Stimulated activated CD4-positive, alpha-beta T cell treated with anti-CD3 and anti-CD28 coated beads, Interleukin-12 subunit alpha, Interleukin-12 subunit beta, amount 100 ng/mL, for 24 hours (primary cell): Measurements from ENCODE around the gene COX17.

Experiments used
- DNase-seq, 2 experiments: peaks; one replicate each; pipeline ENCODE4 v3.0.0-alpha.2; 2020; ENCODE audit warnings: low read depth in 2 of 2

The COX17 gene

DNA sequence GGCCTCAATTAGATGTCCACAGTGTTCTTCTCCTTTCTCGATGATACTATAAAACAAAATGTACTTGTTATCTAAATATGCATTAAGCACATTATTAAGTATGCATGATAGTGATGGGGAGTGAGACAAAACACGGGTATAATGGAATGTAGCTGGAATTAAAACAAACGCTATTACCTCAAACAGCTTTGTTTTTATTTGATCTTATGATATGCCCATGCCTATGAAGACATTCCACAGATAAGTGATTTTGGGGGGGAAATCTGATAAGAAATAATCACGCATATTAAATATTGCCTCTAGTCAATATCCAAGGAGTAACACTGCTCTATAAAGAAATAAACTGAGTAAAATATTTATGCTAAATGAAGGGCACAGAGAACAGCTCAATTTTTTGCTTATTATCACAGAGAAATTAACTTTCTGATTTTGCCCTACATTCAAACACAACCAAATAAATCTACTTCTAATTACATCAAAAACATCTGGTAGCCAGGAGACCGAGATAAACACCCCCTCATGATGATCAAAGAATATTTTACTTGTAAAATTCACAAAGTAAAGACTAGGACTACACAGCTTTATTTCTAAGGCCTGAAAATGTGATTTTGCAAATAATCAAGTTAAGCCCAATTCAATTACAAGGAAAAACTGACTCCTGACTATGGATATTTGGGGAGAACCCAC is 1.9 kb downstream of the COX17 start:
- DNase-seq: no peak

DNA sequence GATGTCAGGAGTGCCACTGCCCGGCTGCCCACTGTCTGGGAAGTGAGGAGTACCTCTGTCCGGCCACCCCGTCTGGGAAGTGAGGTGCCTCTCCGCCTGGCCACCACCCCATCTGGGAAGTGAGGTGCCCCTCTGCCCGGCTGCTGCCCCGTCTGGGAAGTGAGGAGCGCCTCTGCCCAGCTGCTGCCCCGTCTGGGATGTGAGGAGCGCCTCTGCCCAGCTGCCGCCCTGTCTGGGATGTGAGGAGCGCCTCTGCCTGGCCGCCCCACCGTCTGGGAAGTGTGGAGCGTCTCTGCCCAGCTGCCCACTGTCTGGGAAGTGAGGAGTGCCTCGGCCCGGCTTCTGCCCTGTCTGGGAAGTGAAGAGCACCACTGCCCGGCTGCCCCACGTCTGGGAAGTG is 3.3 kb downstream of the COX17 start:
- DNase-seq: no peak

DNA sequence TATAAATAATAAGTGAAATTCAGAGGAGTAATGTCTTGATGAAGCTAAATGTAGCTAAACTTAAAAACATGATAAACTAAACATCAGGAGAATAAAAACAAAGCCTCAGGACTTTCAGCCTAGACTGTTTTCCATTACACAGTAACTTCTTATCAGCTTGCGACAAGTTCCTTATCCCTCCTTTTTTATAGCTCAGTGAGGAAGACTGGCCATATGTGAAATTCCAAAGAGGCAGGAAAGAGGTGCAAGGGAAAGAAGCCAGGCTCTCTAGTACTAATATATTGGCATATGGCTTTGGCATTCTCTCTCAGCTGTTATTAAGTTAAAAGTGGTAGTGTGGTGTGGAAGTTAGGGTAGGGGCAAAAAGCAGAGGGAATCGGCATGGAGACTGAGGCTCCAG is 4.4 kb downstream of the COX17 start:
- no peak for DNase-seq

DNA sequence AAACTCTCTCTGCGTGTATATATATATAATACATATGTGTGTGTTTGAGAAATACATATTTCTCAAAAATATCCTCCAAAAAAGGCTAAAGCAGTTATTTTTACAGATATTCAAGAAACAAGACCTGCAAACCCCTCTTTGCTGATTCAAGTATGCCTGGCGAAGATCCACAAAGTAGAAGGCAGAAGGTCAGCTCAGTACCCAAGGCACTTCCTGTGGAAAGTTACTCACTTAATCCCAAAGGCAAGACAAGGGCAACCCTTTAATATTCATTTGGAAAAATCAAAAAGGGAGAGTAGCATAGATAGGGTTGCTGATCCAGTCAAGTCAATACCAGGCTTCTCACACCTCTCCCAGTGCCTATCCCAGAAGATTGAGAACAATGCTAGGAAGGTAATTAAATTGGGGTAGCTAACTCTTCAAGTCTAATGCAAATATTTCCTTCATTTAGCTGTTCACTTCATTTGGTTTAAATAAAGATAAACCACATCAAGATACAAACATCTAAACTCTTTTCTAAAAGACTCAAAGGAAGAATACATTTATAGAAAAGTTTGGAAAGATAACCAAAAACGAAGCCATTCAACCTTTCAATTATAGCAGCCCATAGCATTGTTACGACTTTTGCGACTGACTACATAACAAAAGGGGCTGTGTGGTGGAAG is 7.2 kb downstream of the COX17 start:
- no peak for DNase-seq

DNA sequence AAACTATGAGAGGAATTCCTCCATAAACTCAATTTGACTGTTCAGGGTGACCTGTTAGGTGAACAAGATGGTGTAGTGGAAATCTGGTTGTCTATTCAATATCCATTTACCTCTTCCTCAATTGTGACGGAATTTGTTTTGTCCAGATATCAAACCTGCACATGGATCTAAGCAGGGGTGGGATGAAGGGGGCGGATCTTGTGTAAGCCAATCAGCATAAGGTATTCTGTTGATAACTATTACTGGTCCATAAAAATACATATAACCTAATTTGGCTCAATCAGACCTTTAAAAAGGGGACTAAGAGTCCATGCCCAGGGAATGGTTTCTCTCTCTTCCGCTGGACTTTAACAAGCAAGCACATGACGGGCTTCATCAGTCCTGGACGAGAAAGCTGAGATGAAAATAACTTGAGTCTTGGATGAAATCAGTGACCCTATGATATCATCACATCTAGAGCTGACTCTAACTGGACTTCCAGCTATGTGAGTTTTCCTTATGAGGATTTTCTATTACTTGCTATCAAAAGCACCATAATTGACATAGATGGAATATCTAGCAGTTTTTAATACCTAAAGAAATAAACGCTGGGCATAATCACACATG is 11.1 kb downstream of the COX17 start:
- no peak for DNase-seq

DNA sequence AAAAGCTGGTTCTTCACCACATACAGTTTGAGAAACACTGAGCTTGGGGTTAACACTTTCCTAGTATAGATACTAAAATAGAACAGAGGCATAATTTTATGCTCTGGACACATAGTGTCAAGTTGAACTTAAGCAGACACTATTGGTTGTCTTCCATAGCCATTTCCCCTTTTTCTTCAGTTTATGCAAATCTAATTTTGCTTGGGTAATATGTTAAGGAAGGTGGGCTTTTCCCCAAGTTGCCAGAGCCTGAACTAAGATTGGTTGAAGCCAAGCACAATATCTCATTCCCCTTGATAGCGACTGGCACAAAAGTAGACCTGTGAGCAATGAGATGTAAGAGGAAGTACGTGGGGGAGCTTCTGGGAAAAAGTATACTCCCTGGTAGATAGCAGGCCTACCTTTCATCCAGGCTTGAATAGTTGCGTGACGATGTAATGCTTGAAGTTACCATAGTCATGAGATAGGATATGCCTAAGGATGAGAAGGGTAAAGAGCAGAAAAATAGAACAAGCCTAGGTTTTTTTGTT is 12.3 kb downstream of the COX17 start:
- DNase-seq: no peak

DNA sequence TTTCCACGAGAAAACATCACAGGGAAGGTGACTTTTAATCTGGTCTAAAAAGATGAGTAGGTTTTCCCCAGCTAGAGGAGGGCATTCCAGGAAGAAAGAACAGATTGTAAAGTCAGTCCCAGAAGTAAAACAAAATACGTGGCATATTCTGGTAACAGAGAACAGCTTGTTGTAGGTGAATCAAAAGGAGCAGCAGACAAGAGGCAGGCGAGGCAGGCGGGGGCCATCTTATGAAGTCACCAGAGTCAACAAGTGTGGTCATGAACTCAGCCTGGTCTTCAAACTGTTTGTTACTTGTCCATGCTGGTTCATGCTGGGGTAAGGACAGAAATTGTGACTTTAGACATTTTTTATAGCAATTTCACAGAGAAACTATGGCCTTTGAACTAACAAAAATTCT is 12.8 kb downstream of the COX17 start:
- no peak for DNase-seq

DNA sequence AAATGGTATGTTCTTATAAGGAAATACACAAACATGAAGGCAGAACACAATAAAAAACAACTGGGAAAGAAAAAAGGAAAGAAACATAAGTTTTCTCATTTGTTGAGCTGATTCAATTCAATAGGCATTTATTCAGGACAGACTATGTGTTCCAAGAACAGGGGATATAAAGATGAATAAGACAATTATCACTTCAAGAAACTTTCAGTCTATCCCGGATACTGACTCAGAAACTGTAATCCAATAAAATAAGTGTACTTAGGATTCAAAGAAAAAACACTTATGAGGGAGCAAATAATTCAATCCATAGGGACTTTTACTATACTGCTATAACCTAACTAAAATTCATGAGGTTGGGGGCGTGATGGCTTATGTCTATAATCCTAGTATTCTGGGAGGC is 13.3 kb downstream of the COX17 start:
- DNase-seq: no peak

DNA sequence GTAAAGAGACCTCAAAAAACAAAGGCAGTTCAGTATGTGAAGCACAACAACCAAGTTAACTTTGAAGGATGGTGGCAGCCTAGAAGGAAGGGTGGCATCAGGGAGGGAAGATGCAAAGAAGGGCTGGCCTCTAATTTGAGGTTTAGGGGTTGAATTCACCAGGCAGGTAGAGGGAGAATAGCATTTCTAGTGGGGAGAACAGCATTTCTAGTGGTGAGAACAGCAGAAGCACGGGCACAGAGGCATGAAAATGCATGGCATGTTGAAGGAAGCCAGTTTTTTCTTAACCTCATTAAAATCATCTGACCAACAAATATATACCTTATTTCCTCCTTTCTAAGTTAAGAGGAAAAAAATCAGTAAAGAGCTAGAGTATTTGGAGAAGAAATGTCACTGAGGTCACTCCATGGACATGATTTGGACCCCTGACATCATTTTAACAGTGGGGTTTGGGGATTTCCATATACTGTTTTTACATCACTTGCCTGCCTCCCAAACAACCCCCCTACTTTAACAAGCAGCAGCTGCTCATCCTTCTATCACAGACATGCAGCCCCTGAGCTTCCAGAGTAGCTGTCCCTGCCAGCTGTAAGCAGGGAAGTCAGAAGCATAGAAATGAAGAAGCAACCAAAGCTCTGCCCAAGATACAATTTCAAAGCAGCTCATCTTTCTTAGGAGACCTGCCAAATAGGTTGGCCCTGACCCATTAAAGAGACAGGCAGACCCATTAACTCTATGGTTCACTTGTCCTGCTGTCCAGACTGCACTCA is 14.4 kb downstream of the COX17 start:
- DNase-seq: no peak

DNA sequence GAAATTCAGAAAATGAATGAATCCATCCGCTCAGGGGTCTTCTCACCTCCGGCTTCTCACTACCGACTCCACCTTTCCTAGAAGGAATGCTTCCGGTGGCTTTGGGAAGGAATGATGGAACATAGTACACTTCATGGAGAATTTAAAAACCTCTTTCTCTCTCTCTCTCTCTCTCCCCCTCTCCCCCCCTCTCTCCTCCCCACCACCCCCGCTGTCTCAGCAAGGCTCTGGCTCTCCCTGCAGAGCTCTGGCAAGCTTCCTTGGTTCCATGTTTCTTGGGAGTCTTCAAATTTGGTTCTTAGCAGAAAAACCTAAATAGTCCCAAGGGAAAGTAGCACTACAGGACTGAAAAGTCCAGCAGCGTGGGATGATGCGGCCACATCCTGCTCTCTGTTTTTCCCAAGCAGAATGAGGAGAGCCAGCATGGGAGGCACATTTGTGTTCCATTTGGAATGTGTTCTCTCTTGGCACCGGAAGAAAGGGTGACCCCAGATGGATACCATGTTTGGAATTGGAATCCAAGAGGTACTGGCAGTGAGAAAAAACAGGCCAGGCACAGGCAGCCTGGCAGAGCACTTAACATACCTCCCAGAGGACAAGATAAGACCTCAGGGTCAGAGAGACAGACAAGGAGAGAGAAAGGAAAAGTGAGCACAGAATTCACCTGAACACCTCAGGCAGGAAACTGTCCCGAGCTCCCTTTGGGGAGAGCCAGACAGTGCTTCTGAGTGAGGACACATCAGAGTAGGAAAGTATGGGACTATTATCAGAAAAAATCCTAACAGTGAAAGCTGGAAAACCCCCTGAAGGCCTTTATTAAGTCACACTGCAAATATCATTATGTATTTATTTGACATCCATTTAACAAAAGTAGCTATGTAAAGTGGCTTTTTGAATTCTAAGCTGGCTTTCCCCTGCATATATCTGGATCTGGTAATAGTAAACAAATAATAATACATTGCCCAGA is 16.4 kb downstream of the COX17 start, which contains the start of gene POPDC2:
TSS of gene POPDC2 (minus strand) at position 116 of the 967 bp plus-strand sequence. CDS start 166 bp downstream, outside the sequence.
- DNase-seq: no peak

DNA sequence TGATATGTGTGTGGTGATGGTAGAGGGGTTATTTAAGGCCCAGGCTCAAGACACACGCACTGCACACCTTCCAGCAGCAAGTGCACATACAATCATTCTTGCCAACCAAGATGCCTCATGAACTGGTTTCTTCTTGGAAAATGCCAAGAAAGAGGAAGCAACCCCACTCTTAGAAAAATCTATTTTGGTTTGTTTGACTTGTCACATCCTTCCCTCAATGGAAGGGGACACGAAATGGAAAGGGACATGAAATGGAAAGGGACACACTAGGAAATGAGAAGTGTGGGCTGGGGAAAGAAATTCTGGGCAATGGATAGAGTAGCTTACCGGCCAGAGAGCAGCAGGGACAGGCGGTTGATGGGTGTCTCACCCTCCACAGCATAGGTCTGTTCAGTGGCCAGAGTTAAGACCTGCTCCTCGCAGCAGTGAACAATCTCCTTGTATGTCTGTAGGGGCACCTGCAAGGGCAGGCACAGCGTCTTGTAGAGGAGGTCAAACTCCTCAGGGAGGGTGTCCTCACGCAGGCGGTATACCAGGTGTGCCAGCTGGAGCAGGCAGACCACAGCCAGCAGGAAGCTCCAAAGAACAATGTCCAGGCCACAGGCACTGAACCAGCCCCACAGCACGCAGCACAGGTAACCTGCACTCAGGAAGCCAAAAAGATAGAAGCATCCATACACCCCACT is 17.5 kb downstream of the COX17 start:
- DNase-seq: no peak

DNA sequence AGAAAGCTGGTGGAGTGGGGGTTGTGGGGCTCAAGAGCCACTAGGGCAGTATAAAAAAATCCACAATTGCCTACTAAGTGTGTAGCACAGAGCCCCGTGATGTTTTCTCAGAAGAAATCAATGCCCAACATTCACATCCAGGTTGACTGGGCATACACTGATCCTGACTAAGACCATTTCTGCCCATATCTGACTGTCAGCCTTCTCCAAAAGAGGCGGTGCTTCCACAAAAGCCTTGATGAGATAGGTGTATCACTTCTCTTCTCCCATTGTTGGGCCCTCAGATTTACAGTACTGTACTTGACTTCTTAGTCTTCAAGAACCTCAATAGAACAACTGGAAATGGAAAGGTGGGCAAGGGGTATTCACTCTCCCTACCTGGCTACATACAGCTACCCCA is 18.2 kb downstream of the COX17 start:
- DNase-seq: no peak

DNA sequence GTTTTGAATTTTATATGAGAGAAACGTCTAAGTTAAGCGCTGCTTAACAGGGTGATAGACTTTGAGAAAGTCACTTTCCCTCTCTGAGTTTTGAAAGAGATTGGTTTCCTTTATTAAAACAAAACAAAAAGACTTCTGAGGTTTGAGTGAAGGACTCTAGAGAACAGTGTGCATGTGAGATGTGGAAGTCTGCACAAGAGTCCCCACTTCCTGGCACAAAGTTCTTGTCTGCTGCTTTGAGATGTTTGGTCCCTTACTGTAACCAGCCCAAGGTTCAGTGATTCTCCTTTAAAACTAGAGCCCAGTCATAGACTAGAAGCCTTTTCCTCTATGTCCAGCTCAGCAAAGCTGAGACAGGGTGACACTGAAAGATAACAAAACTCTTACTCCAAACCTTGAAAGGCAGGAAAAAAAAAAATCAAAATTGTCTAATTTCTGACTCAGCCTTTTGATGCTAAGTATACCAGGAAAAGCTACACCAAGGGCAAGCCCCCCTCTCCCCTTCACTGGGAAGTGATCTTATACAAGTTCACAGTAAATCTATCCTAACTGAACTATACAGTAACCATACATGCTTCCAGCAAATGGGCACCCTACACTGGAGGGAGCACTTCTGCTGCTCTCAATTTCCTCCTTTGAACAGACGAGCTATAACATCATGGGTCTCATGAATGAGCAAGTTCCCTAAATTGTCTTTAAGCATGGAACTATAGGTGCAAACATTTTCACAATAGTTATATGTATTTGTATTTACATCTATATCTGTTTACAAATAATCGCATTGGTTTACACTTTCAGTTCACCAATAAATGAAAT is 19.1 kb downstream of the COX17 start:
- DNase-seq: no peak

DNA sequence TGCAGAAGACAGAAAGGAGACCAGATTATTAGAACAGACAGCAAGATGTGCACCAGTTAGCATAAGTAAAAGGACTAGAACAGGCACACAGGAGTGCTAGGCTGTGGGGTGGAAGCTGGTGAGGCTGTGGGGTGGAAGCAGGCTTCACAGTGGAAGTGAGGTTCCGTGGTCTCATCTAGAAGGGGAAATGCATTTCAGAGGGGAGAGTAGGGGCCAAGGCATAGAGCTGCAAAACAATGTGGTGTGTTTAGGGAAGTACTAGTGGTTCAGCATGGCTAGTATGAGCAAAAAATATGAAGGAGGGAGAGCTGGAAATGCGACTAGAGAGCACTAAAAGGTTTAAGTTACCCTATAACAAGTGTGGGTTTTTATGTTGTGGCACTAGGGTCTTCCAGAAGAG is 23.3 kb downstream of the COX17 start:
- DNase-seq: no peak

DNA sequence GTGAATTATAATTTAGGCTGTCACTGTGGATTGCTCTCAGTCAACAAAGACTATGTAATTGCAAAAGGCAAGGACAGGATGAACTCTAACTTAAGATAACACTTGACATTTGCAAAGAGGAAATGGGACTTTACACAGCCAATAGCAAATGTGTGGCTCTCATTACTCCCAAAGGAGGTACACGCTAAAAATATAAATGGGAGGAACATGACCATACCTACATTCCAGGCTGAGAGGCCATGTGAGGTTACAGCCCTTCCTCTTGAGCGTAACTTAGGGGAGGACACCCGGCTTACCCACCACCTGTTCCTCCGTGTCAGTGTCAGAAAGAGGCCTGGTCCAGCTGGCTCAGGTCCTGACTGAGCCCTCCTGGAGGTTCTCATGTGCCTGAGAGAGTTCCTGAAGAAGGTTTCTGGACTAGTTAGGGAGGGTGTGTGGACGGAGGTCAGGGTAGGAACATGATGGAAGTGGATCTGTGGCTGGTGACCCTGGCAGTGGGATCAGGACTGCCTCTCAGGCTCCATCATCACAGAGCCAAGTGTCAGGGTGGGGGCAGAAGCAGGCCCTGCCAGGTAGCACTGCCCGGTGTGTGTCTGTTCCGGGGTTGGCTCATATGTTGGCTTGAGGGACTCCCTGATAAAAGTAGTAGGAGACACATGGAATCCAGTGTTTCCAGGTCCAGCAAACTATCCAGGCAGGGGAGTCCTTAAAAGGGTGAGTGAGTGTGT is 24.7 kb downstream of the COX17 start:
- DNase-seq: no peak

DNA sequence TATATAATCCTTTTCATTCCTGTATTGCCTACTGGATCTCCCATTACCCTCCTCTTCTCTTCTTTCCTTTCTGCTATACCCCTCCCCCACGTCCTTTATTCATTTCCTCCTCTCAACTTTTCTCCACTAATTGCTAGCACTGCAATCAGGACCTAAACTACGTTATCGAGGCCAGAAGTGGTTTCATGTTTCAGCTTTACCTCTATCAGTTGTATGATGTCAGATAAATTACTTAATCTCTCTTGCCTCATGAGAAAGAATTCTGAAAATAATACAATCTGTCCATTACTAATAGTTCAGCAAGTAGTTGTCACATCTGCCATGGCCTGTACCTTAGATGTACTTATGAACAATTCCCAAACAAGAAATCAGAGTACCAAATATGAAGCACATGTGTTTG is 27.4 kb downstream of the COX17 start:
- no peak for DNase-seq

DNA sequence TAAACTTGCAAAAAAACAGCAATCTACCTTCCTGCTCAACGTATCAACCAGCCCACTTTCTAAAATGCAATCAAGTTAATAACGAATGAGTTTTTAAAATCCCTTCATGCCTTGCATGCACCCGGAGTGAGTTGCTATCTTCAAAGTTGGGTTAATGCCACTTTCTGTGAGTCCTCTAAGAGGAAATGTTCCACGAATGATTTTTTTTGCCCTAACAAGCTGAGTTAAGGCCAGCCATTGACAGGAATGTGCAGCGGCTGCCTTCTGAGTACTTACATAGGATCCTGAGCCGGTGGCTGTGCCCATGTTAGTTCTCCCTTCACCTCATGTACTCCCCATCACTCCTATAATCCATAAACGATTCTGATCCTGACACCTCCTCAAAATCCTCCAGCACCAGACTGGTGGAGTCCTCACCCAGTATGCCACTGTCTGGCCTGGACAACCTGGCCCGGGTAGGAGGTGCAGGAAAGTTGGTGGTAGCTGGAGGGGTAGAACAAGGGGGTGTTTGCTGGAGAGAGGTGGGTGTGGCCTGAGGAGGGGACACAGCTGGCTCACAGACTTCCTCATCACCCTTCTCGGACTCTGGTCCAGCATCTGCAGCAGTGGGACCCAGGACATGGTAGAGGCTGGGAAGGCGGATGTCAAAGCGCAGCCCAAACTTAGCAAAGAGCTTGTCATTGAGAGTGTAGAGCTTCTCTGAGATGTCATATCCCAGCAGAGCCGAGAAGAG is 29.2 kb downstream of the COX17 start:
- DNase-seq: no peak

DNA sequence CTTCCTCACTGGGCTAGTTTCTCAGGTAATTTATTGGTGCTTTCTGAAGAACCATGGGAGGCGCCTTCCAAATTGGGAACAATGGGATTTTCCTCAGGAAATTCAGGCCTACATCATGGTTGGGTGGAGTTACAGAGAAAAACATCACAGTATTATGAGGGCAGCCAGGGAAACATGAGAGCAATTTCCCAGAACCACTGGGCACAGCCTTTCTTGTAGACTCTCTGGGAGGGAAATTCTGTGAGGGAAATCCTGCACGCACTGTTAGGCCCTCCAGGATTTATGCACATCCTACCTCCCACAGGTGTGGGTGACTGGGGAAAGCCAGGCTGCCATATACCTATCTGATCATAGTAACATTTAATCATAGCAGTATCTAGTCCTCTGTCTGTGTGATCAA is 30.0 kb downstream of the COX17 start:
- DNase-seq: no peak
